GM19023 (cell line): ENCODE data around the gene UPF1.
"Not testable (repeated sequence)": the region's sequence is repeated elsewhere in the genome, so short reads cannot be mapped to it uniquely, and the experiment has no call there.

ENCODE experiments used
- ATAC-seq: cut with Tn5 transposase; IDR thresholded peaks from one replicate; pipeline ENCODE4 v1.9.1; 2021; ENCODE audit warnings: mild to moderate bottlenecking, moderate library complexity; ENCODE audit not compliant: unreplicated experiment

Gene UPF1

DNA sequence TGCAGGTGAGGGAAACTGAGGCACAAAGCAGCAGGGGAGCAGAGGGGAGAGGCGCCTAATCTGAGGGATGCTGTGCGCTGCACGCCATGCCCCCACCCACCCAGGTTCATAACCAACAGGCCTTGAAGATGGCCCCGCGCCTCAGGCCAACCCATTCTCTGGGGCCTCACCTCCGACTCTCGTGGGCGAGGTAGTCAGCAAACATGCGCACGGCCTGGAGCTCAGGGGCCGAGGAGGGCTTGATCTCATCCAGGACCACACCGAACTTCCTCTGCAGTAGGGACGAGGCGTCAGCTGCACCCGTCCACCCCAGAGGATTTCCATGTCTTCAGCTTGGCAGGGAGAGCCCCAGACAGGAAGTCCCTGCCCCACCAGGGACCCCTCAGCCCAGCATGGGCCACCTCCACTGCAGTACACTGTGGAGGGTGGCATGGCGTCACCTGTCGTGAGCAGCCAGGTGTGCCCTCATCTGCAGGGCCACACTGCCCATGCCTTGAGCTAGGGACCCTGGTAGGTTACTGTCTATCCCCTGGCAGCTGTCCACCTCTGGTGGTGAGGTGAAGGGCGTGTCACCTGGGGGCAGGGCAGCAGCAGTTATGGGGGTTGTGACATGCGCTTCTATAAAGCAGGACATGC, 79.2 kb downstream of the UPF1 start:
- ATAC-seq, result no peak

- no peak for ATAC-seq
Observed at GRCh38 chr19:18912933-18913332, 81.2 kb downstream of the UPF1 start.

DNA sequence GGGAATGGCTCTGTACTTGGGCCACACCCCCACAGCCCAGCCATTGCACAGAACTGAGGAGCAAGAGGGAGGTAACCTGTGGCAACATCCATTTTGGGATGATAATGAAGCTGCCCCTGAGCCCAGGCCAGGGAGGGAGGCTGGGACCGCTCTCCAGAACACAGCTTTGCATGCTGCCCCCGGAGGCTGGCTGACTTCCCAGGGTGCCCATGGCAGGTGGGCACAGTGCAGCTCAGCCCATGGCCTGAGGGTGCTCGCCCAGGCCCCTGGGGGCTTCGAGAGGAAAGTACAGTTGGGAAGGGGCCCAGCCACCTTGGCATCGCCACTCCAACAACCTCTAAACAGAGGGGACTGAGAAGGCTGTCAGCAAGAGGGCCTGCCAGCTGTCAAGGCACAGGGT, 81.7 kb downstream of the UPF1 start:
- ATAC-seq, result no peak

DNA sequence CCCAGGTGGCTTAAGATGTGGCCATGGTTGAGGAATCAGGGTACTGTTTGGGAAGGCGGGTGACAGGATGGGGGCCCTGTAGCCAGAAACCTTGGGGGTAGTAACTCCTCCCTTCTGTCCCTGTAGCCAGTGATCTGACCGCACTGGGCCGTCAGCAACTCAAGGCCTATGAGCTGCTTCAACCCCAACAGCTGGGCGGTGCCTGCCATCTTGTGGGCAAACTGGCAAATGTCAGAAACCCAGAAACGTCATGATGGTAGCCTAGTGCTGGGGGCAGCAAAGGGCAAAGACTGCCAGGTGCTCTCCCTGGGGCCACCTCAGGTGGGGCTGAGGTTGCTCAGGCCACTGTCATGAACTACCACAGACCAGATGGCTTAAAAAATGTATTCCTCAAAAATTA, 83.9 kb downstream of the UPF1 start:
- ATAC-seq, result no peak

- not testable (repeated sequence) for ATAC-seq
Observed at GRCh38 chr19:18917593-18917992, 85.8 kb downstream of the UPF1 start.
